GM18508 (cell line): ENCODE results near the gene EVPL.

Experiments
- ATAC-seq: cut with Tn5 transposase; IDR thresholded peaks from one replicate; pipeline ENCODE4 v1.9.1; 2021; ENCODE audit warnings: moderate number of reproducible peaks; ENCODE audit not compliant: insufficient read depth, unreplicated experiment

The EVPL gene

DNA sequence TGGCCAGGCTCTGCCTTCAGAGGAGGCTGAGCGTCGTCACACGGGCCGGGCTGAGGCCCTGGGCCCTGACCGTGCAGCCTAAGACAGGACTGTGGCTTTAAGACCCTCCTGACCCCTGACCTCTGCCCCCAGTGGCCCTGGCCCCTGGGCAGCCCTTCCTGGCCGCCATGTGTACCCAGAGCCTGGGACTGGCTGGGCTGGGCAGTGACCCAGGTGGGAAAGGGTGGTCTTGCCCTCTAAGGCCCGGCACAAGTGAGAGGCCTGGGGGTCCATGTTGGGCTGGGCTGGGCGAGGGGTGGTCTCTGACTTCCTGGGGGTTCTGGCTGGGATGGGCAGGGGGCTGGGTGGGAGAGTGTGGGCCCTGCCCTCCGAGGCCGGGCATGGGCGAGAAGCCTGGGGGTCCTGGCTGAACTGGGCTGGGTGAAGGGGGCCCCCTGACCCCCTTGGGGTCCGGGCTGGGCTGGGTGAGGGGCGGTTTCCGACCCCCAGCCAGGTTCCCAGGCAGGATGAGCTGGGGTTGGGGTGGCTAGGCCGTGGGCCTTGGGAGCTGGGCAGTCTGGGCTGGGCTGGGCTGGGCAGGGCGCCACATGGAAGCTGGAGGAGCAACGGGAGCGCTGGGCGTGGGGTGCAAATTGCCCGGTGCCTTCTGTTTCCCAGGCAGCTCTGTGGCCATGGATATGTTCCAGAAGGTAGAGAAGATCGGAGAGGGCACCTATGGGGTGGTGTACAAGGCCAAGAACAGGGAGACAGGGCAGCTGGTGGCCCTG, 26.2 kb downstream of the EVPL start, which contains the start of gene CDK3:
Gene CDK3, plus strand, starts transcription at position 101 of the 767 bp plus-strand sequence. Its CDS starts 571 bp downstream, at position 672.
- ATAC-seq, result no peak

DNA sequence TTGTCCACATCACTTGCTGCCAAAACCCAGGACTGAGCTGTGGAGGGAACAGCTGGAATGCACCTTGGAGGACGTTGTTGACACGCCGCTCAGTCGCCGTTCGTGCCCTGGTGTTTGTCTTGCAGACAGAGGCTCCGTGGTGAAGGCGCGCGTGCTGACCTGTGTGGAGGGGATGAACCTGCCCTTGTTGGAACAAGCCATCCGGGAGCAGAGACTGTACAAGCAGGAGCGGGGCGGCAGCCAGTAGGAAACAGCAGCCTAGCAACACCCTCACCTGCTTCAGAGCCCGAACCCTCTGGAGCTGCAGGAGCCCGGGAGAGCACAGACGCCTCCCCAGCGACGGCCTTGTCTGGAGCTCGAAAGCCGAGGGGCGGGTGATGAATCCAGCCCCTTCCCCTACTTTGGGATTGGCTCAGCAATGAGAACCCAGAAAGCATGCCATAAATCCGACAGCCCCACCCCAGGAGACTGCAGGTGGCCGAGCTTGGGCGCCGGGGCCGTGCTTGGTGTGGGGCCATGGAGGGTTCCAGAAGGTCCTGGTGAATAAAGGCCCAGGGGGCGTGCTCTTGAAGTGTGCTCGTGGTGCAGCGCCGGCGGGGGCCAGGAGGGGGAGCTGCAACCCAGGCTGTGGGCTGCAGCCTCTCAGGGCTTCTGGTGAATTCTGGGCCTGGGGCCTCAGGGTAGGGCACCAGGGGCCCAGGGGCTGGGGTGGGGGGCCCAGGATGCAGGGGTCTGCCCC, 26.9 kb downstream of the EVPL start:
- no peak for ATAC-seq

DNA sequence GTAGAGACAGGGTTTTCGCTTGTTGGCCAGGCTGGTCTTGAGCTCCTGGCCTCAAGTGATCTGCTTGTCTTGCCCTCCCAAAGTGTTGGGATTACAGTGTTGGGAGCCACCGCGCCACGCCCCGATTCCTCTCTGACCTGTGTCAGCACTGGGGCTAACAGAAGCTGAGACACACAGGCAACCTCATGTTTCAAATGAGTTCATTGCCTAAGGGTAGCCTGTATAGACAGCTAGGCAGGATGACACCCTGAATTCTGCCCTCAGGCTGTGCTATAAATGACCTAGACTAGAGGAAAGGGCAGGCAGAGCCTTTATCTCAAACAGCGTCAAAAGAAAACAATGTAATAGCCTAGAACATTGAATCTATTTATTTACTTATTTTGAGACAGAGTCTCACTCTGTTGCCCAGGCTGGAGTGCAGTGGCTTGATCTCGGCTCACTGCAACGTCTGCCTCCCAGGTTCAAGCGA, 28.7 kb downstream of the EVPL start:
- no peak for ATAC-seq

DNA sequence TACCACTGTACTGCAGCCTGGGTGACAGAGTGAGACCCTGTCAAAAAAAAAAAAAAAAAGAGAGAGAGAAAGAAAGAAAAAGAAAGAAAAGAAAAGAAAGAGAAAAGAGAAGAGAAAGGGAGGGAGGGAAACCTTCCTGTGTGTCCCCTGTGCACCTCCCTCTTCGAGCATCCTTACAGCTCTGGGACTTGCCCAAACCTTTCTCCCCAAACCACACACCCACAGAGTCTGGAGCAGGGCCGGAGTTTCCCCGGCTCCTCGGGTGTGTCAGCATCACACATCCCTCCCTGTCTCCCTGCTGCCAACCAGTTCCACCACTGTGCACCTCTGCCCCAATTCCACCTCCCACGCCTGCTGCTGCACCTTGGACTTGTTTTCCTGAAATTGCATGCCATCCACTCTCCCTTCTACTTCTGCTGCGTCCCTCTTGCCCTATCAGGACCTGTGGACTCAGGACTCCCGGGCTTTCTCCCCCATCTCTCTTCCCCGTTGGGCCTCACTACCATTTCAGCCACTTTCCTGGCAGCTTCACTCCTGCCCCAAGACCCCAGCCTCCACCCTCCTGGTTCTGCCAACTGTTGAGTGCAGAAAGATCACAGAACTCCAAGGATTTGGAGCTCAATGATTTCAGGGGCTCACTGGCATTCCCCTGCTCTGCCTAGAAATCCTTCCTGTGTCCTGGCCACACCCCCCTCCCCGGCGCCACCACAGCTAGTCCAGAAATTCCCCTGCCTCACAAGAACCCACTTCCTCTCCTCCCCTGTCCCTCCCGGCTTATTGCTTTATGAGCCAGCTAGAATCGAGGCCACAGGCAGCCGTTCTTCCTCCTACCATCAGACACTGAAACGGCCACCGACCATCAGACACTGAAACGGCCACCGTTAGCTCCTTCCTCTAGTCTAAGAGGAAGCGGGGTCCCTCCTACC, 30.2 kb downstream of the EVPL start:
- ATAC-seq, result no peak

DNA sequence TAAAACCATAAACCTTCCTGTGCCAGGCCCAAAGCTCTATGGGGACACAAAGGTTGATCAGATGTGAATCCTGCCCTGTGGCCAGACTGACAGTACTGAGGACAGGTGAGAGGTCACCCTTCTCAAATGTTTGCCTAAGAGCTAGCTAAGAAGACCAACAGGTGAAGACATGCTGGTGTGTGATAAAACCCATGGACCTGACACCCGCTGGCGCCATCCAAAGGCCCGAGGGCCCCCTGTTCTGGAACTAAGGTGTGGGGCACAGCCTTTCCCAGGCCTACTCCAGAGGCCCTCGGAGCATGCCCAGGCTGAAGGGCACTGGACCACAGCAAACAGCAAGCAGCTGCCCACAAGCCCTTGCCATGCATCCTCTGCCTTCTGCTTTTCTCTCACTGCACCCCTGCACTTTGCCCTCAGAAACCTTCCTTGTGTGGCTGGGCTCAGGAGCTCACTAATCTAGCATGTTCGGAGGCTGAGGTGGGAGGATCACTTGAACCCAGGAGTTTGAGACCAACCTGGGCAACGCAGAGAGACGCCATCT, 31.7 kb downstream of the EVPL start:
- ATAC-seq, result no peak

DNA sequence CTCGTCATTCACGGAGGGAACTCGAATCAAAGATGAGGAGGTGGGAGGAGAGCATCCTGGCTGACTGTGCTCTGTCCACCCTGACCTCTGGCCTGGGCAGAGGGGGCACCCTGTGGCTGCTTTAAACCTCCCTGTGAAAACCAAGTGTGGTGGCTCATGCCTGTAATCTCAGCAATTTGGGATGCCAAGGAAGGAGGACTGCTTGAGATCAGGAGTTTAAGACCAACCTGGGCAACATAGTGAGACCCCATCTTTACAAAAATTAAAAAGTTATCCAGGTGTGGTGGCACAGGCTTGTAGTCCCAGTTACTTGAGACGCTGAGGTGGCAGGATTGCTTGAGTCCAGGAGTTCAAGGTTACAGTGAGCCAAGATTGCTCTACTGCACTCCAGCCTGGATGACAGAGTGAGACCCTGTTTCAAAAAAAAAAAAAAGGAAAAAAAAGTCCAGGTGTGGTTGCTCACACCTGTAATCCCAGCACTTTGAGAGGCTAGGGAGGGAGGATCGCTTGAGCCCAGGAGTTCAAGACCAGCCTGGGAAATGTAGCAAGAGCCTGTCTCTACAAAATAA, 32.2 kb downstream of the EVPL start:
- ATAC-seq, result no peak

DNA sequence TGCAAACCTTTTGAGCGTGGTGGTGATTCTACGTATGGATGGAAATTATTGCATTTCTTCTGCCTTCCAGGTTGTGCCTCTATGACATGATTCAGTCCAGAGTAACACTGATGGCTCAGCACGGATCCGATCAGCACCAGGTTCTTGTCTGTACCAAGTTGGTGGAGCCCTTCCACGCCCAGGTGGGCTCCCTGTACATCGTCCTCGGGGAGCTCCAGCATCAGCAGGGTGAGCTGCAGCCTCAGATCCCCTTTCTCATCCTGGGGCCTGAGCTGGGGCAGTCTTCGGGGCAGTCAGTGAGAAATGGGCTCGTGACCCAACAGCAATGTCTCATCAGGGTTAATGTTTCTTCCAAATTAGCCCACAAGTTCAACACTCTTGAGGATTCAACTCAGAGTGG, 35.7 kb downstream of the EVPL start:
- ATAC-seq, result no peak

DNA sequence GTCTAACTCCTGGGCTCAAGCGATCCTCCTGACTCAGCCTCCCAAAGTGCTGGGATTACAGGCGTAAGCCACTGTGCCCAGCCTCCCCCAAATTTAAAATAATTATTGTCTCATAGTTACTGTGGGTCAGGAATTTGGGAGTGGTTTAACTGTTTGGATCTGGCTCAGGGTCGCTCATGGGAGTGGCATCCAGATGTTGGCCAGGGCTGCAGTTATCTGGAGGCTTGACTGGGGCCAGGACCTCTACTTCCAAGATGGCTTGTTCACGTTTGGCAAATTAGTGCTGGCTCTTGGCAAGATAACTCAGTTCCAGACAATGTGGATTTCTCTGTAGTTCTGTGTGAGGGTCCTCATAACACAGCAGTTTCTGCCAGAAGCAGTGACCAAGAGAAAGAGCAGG, 40.1 kb downstream of the EVPL start:
- ATAC-seq, result no peak

DNA sequence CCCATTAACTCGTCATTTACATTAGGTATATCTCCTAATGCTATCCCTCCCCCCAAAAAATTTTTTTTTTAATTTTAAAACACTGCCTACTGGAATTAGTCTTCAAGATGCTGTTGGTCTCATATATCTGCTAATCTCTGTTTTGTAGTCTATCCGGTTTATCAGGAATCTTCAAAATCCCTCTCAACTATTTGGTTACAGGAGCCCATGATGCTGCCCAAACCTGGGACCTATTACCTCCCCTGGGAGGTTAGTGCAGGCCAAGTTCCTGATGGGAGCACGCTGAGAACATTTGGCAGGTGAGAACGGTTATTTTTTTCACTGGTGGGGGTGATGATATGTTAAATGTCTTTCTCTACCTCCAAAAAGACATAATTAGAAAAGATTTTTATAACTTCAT, 41.1 kb downstream of the EVPL start:
- ATAC-seq, result no peak

DNA sequence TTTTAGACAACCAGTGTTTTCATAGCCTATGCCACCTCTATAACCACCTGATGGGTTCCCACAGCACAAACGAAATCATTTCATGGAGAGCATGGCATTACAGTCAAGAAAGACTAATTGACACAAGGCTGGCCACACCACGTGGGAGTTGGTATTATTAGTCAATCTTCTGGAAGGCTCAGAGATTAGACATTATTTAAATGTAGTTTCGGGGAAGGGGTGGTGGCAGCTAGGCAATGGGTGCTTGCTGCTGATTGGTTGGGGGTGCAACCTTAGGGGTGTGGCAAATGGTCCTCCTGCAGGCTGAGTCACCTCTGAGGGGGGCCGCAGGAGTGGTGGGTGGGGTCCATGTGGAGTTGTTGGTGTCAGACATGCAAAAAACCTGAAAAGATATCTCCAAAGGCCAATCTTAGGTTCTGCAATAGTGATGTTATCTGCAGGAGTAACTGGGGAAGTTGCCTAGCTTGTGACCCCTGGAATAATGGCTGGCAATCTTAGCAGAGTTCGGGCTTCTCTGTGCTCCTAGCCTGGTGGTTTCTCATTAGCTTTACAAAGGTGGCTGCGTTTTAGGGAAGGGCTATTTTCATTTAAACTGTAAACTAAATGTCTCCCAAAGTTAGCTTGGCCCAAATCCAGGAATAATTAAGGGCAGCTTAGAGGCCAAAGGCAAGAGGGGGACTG, 43.5 kb downstream of the EVPL start:
- no peak for ATAC-seq

DNA sequence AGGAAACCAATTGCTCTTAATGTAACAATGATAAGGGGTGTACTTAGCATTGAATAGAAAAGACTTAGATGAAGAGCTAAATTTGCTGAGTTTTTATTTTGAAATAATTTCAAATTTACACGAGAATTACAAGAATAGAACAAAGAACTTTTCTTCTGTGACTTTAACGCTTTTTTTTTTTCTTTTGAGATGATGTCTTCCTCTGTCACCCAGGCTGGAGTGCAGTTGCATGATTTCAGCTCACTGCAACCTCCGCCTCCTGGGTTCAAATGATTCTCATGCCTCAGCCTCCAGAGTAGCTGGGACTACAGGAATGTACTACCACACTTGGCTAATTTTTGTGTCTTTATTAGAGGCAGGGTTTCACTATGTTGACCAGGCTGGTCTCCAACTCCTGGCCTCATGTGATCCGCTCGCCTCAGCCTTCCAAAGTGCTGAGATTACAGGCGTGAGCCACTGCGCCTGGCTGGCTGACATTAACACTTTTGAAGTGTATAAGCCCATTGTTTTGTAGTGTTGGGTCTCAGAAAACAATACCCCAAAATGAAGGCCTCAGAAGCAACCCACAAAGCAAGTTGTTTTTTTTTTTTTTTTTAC, 46.0 kb downstream of the EVPL start:
- no peak for ATAC-seq

DNA sequence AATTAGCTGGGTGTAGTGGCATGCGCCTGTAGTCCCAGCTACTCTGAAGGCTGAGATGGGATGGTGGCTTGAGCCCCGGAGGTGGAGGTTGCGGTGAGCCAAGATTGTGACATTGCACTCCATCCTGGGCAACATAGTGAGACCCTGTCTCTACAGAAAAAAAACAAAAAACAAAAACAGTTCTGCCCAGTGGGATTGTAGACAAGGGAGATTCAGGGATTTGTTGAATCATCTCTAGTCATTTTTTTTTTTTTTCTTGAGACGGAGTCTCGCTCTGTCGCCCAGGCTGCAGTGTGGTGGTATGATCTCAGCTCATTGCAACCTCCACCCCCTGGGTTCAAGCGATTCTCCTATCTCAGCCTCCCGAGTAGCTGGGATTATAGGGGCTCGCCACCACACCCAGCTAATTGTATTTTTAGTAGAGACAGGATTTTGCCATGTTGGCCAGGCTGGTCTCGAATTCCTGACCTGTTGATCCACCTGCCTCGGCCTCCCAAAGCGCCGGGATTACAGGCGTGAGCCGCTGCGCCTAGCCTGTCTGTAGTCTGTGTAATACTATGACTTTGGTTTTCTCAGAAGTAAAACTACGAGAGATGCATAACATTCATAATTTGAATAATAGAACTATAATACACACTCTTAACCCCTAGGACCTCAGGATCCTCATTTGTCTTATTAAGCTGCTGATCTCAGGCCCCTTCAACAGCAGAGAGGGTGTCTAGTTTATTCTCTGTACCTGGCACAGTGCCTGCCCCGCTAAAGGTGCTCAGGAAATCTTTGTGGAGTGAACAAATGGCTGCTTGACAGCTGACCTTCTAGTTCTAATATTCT, 46.7 kb downstream of the EVPL start:
- no peak for ATAC-seq

DNA sequence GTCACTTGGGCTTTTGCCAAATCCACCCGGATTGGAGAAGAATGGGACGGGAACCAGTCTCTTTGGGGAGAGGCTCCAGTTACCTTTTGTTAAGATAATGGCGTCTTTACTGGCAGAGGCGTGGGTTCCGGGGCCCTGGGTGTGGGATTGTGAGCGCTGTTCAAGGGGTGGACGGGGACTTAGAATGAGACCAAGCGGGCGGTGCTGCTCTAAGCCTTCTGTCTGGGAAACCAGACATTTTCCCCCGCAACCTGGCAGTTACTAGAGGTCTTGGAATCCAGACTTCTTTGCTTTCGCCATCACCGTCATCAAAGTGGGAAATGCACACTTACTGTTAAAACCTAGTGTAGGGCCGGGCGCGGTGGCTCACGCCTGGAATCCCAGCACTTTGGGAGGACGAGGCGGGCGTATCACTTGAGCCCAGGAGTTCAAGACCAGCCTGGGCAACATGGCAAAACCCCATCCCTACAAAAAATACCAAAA, 47.4 kb downstream of the EVPL start:
- no peak for ATAC-seq

DNA sequence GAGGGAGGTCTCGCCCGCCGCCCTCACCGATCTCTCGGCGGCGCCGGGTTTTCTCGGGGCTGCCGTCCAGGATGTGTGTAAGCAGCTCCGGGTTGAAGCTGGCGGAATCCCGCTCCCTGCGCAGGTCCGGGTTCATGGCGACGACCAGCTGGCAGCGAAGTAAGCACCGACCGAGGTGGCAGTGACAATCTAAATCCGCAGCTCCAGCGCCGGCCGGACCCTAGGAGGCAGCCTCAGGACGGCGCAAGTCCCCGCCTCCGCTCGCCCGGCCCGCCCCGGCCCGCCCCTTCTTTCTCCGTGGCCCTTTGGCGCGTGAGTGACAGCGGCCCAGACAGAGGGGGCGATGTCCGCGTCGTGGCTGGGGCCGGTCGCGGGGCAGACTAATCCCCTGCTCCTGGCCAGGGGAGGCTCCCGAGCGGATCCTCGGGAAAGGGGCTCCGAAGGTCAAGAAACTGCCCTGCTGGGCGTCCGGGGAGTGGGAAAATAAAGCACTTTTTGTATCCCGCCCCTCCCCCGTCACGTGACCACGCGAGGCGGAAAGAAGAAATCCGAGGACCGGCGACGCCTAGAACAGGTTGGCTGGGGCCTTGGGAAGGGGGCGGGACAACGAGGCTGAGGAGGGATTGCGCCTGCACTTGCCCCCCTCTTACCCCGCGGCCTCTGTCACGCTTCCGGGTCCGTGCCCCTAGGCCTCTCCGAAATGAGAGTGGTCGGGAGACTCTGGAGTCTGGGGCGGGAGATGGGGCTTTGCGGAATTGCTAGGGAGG, 48.0 kb downstream of the EVPL start, which contains the start of the genes ACOX1 and TEN1:
Gene ACOX1, minus strand, starts transcription at position 229 of the 767 bp plus-strand sequence. Its CDS starts 93 bp downstream, at position 136.
Gene TEN1, plus strand, starts transcription at position 303 of the 767 bp plus-strand sequence. CDS start 6,953 bp downstream, outside the sequence.
- ATAC-seq, result peak; percentile 53

DNA sequence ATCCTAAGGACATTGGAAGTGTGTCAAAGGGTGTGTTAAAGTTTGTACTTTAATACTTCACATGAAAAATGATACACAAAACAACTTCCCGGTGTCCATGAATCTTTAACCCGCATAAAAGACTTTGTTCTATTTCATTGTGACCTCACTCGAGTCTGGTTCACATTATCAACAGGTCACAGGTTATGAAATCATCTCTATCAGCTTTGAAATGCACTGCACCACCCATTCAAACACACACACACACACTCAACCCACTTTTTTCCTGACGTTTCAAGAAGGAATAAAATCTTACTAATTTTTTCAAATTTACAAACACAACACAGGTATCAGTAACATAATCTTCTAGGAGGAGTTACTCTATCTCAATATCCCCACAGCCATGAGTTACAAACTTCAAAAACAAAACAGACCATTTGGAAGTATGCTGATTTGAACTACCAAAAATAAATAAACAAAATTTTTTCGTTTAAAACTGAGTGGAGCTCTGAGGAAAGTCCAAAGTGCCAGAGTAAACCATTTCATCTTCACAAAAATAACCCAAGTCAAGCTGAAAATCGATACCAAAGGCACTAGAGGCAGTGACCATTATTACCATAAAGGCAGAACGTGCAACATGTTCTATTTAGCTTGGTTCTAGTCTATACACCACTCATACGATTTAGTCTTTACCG, 50.8 kb downstream of the EVPL start:
- no peak for ATAC-seq

DNA sequence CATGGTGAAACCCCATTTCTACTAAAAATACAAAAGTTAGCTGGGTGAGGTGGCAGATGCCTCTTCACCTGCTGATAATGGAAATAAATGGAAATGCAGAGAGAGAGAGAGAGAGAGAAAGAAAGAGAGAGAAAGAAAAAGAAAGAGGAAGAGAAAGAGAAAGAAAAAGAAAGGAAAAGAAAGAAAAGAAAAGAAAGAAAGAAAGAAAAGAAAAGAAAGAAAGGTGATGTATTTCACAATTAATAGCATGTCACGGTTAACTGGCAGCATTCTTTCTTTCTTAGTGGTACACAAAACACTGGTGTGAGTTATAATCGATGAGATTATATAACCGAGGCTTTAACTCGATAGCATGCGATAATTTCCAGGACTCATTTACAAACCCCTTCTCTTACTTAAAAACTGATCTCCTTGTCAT, 51.3 kb downstream of the EVPL start:
- ATAC-seq, result no peak
